HepG2 (cell line): ENCODE data around the gene MARS1.

Experiments
- GABPA ChIP-seq, 2 experiments: IDR thresholded peaks; 2 replicates each; pipeline ENCODE4 v1.6.1; 2011 to 2016; ENCODE audit warnings: low read depth in 2 of 2, low read length in 1 of 2, missing biosample characterization in 1 of 2, missing genetic modification characterization in 1 of 2
- KAT2B ChIP-seq: fragments of 150-350 bp; IDR thresholded peaks from 2 replicates; pipeline ENCODE4 v1.6.1; 2014; ENCODE audit warnings: low read depth, low read length, borderline replicate concordance
- KDM4B ChIP-seq: sonication (generic); formaldehyde crosslinking; IDR thresholded peaks from 2 replicates; pipeline ENCODE4 v1.4.0; 2020; ENCODE audit warnings: missing genetic modification reagents

DNA sequence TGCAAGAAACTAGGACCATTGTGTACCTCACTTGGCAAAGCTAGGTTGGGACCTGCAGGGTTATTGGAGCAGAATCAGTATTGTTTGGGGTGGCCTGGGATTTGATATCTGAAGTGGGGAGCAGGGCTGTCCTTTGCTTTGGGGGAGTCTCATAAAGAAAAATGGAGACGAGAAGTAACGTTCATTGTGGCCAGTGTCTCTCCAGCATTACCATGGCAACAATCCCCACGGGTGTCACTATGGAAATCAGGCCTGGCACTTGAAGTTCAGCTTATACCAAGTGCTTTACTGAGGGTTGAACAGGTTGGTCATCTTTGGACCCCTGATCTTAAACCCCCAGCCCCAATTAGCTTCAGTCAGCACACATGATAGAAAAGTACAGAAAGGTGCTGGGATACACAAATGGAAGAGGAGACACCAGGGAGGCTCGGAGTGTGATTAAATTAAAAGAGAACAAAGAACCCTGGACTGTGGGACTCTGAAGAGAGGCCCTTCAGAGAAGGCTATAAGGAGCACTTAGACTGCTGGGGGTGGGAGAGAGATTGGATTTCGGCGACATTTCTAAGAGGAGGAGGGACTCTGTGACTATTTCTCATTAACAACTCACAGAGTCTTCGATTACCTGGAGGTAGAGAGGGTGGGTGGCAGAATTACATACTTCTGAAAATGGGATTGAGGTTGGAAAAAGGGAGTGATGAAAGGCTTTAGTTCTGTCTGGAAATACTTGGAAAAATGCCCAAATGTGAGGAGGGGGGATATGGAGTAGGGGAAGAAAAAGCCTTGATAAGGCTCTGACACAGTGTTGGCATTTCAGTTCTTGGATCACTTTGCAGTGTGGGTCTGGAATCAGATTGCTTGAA is 65.7 kb downstream of the MARS1 start:
- TF ChIP-seq GABPA (IDR thresholded peaks at IDR 0.05; ENCODE audit: low read depth, low read length) (no peak), GABPA (CRISPR knock-in tag; IDR thresholded peaks at IDR 0.05; ENCODE audit: low read depth) (no peak), KDM4B (CRISPR knock-in tag) (no peak), KAT2B (no peak)
